ENCODE results near the gene SMC1A.
A peak's percentile ranks its signal among the peaks of the same experiment; 100 is the strongest.

SMC1A gene

DNA sequence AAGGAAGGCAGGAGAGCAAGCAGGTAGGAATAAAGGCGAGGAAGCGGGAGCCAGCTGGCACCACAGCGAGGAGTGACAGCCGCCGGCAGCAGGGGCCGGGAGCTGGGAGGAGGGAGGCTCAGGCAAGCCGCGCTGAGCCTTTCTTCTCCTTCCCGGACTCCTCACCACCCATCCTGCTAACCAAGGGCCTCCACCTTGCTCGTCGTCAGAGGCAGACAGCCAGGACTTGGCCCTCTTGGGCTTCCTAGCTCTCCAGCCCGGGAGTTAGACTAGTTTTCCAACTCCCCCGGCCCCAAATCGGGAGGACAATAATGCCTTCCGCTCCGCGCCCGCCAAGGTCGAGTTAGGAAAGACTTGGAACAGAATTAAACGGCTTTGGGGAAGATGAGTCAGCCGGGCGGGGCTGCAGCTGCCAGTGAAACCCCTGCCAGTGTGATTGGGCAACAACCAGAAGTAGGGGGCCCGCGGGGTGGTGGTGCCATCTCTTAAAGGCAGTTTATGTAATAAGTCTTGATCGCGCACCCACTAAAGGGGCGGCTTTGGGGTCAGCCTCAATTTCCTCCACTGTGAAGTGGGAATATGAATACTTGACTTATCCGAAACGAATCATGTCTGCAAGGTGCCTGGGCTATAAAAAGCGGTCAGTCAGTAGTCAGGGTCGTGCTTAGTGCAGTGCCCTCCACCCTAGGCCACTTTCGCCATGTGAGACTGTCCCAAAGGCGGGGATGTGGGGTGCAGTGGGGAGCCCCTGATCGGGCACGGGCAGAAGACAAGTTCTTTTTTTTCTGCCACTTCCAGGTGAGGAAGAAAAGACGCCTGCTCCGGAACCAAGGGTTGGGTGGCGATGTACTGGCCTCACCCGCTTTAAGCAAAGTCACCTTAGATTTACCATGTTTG, 18.4 kb upstream of the SMC1A start:
- Histone ChIP-seq H3K27ac (ENCODE audit: low read length) (peak overlapping the region; percentile 23), H3K4me1 (ENCODE audit: control insufficient read depth in 1 of 2, insufficient read depth in 2 of 2, low read length in 2 of 2) (peaks cover 0 to 4% of the 10 kb centered on the region in 2 donors), H3K4me3 (ENCODE audit: low read depth in 1 of 2, low read length in 2 of 2) (peak overlapping the region; percentile 59)

DNA sequence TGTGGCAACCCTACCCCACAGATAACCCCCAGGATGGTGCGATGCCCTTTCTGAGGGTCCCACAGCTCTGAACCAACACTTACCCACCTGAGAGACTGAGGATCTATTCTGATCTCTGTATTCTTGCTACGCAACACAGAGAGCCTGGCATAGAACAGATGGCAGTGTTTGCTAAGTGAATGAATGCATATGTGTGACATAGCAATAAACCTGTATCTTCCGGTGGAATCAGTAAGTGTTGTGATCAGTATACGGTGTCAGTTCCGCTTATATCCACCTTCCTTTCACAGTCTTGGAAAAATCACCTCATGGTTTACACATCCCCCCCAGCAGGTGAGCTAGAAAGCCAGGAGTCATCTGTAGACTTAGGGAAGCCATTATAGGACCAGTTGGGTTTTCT, 17.6 kb upstream of the SMC1A start:
- Histone ChIP-seq H3K36me3 (ENCODE audit: control insufficient read depth in 1 of 2, insufficient read depth in 2 of 2, low read length in 2 of 2) (no peaks in the 10 kb centered on the region), H3K27me3 (ENCODE audit: low read depth, low read length) (no peaks in the 10 kb centered on the region), H3K9me3 (ENCODE audit: control insufficient read depth in 1 of 2, low read length in 2 of 2) (no peaks in the 10 kb centered on the region), H3K4me3 (ENCODE audit: low read depth in 1 of 2, low read length in 2 of 2) (peak overlapping the region in 1 of 2 donors; percentile 16), H3K4me1 (ENCODE audit: control insufficient read depth in 1 of 2, insufficient read depth in 2 of 2, low read length in 2 of 2) (peaks cover 0 to 4% of the 10 kb centered on the region in 2 donors), H3K27ac (ENCODE audit: low read length) (peak overlapping the region; percentile 14)

More for the DNA sequence above, 18.4 kb upstream of the SMC1A start:
- H3K27me3 ChIP-seq (ENCODE audit: low read depth, low read length), result no peaks in the 10 kb centered on the region
- no peaks in the 10 kb centered on the region for H3K36me3 ChIP-seq (ENCODE audit: control insufficient read depth in 1 of 2, insufficient read depth in 2 of 2, low read length in 2 of 2)
- H3K9me3 ChIP-seq (ENCODE audit: control insufficient read depth in 1 of 2, low read length in 2 of 2), result no peaks in the 10 kb centered on the region

DNA sequence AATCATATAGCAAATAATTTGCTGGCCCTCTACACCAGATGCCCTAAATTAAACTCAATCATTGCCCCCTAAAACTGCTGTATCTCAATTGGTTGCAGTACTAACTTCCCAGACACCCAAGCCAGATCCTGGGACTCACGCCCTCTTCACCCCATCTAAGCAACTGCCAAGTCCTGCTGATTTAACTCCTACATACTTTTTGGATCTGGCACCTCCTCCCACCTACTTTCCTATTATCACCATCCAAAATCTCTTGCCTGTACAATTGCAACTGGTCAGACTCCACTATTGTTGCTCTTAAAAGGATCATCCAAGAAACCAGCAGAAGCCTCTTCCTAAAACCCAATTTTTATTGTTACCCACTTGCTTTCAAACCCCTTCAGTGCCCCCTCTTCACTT, 16.4 kb upstream of the SMC1A start:
- H3K4me3 ChIP-seq (ENCODE audit: low read depth in 1 of 2, low read length in 2 of 2), result no peak overlapping the region
- H3K27me3 ChIP-seq (ENCODE audit: low read depth, low read length), result no peaks in the 10 kb centered on the region
- H3K27ac ChIP-seq (ENCODE audit: low read length), result no peak overlapping the region
- H3K9me3 ChIP-seq (ENCODE audit: control insufficient read depth in 1 of 2, low read length in 2 of 2), result no peaks in the 10 kb centered on the region
- no peaks in the 10 kb centered on the region for H3K36me3 ChIP-seq (ENCODE audit: control insufficient read depth in 1 of 2, insufficient read depth in 2 of 2, low read length in 2 of 2)
- H3K4me1 ChIP-seq (ENCODE audit: control insufficient read depth in 1 of 2, insufficient read depth in 2 of 2, low read length in 2 of 2), result peaks cover 0 to 8% of the 10 kb centered on the region in 2 donors

DNA sequence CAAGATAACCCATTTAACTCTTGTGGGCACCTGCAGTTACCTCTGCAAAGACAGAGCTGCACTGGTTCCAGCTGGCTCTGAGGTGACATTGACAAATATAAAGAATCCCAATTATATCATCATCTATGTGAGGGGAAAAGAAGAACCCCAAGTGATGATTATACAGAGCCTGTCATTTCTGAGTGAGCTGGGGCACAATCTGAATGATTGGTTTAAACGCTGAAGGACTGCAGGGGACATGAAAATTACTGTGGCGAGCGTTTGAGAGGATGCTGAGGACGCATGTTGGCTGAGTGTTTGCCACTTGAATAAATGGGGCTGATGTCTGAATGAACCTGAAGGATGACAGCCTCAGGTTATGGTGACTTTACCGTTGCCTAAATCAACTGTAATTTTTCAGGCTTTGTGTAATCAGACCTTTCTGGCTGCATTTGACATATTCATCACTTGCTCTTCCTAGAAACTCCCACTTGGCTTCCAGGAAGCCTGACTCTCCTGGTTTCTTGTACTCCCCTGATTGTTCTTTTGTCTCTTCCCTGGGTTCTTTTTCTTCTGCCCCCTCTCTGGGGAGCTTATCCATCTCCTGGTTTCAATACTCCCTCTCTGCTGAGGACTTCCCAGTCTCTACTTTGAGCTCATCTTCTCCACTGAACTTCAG, 15.8 kb upstream of the SMC1A start:
- Histone ChIP-seq H3K4me3 (ENCODE audit: low read depth in 1 of 2, low read length in 2 of 2) (no peak overlapping the region), H3K27me3 (ENCODE audit: low read depth, low read length) (no peaks in the 10 kb centered on the region), H3K36me3 (ENCODE audit: control insufficient read depth in 1 of 2, insufficient read depth in 2 of 2, low read length in 2 of 2) (no peaks in the 10 kb centered on the region), H3K4me1 (ENCODE audit: control insufficient read depth in 1 of 2, insufficient read depth in 2 of 2, low read length in 2 of 2) (peaks cover 0 to 8% of the 10 kb centered on the region in 2 donors), H3K9me3 (ENCODE audit: control insufficient read depth in 1 of 2, low read length in 2 of 2) (no peaks in the 10 kb centered on the region), H3K27ac (ENCODE audit: low read length) (no peak overlapping the region)

DNA sequence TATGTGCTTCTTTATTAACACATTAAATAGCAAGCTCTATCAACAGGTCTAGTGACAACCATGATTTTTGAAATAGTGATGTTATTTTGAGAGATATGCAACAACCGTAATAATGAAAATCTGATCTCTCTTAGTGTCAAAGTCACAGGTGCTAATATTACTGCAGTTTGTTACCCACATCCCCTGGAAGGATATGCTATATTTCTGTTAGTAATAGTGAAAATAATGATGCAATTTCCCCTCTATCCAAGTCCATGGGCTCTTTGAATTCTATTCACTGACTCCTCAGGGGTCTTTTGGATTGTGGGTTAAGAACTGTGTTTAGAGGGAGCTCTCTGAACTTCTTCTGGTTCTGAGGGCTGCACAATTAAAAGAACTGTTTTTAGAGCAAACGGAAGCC, 14.8 kb upstream of the SMC1A start:
- Histone ChIP-seq H3K4me1 (ENCODE audit: control insufficient read depth in 1 of 2, insufficient read depth in 2 of 2, low read length in 2 of 2) (peaks cover 0 to 8% of the 10 kb centered on the region in 2 donors), H3K4me3 (ENCODE audit: low read depth in 1 of 2, low read length in 2 of 2) (no peak overlapping the region), H3K9me3 (ENCODE audit: control insufficient read depth in 1 of 2, low read length in 2 of 2) (no peaks in the 10 kb centered on the region), H3K36me3 (ENCODE audit: control insufficient read depth in 1 of 2, insufficient read depth in 2 of 2, low read length in 2 of 2) (no peaks in the 10 kb centered on the region), H3K27ac (ENCODE audit: low read length) (no peak overlapping the region), H3K27me3 (ENCODE audit: low read depth, low read length) (no peaks in the 10 kb centered on the region)

DNA sequence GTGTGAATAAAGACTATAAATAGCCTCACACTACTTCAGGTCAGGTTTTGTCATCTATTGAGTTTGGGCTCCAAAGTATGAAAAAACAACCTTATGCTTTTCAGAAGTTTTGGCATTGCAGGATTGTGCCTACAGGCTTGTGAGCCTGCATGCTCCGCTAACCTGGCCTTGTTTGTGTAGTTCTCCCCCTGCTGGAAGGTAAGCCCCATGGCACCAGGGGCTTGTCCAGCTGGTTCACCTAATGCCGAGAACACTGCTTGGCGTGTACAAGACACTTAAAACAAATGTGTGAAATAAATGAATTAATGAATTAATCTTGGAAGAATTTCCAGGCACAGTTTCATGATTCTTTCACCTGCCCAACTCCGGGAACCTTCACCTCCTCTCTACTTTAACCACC, 13.5 kb upstream of the SMC1A start:
- Histone ChIP-seq H3K4me3 (ENCODE audit: low read depth in 1 of 2, low read length in 2 of 2) (no peak overlapping the region), H3K36me3 (ENCODE audit: control insufficient read depth in 1 of 2, insufficient read depth in 2 of 2, low read length in 2 of 2) (peaks cover 4 to 6% of the 10 kb centered on the region in 2 donors), H3K27ac (ENCODE audit: low read length) (no peak overlapping the region), H3K4me1 (ENCODE audit: control insufficient read depth in 1 of 2, insufficient read depth in 2 of 2, low read length in 2 of 2) (peaks cover 0 to 6% of the 10 kb centered on the region in 2 donors), H3K9me3 (ENCODE audit: control insufficient read depth in 1 of 2, low read length in 2 of 2) (no peaks in the 10 kb centered on the region), H3K27me3 (ENCODE audit: low read depth, low read length) (no peaks in the 10 kb centered on the region)

DNA sequence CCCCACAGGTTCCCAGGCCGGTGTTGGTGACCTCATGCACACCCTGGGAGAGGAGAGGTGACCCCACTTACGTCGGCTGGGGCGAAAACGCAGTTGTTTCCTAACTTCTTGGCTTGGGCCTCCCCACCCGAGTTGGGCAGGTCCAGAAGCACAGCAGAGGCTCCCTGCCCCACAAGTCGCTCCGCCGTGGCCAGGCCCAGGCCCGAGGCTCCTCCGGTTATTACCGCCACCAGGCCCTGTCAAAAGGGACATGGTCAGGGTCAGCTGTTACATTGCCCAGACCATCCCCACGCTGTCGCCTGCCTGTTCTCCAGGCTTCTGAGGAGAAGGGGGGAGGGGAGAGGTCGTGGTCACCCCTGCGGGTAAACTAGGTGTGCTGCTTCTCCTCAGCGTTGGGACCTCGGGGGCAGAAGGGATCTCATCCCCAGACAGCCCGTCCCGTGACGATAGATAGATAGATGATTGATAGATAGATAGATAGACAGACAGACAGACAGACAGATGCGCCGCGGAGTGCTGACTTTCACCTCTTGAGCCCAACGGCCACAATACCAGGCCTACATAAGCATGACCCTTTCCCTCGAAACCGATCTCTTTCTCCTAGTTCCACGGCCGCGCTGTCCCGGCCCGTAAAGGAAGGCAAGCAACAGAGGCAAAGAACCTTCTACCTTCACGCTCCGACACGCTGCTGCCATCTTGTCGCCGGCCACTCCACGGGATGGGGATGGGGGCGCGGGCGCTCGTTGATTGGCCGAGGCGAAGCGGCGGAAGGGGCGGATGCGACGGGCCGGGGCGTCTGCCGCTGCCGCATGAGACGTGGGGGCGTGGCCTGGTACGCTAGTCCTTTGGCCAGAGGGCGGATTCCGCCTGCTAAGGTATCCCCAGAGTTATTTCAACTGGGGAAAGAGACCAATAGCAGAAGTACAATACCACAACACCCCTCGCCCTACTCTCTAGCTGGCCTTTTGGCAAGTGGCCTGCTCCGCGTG, 11.5 kb upstream of the SMC1A start, which contains the start of gene HSD17B10:
HSD17B10 (minus strand) TSS at position 720 of the 989 bp plus-strand sequence; CDS start at position 695, 25 bp downstream.
- peak within 1 kb of the TSS; percentile 74 to 81 for H3K4me3 ChIP-seq (ENCODE audit: low read depth in 1 of 2, low read length in 2 of 2)
- no peaks in the 10 kb centered on the region for H3K27me3 ChIP-seq (ENCODE audit: low read depth, low read length)
- peaks cover 4 to 26% of the 10 kb centered on the region in 2 donors for H3K36me3 ChIP-seq (ENCODE audit: control insufficient read depth in 1 of 2, insufficient read depth in 2 of 2, low read length in 2 of 2)
- H3K9me3 ChIP-seq (ENCODE audit: control insufficient read depth in 1 of 2, low read length in 2 of 2), result no peaks in the 10 kb centered on the region
- peaks cover 0 to 4% of the 10 kb centered on the region in 2 donors for H3K4me1 ChIP-seq (ENCODE audit: control insufficient read depth in 1 of 2, insufficient read depth in 2 of 2, low read length in 2 of 2)
- H3K27ac ChIP-seq (ENCODE audit: low read length), result peak within 1 kb of the TSS; percentile 58

DNA sequence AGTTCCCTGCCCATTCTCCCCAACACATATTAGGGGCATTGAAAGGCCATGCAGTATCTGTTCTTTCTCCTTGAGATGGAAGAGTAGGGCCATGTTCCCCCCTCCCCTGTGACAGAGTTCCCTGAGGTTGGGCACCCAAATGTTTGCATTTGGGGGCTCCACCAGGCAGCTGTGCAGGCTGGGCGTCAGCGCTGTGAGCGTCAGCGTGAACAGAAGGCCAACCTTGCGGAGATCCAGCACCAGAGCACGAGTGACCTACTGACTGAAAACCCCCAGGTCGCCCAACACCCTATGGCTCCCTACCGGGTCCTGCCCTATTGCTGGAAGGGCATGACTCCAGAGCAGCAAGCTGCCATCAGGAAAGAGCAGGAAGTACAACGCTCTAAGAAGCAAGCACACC, 7.8 kb upstream of the SMC1A start:
- Histone ChIP-seq H3K4me3 (ENCODE audit: low read depth in 1 of 2, low read length in 2 of 2) (no peak overlapping the region), H3K27me3 (ENCODE audit: low read depth, low read length) (no peaks in the 10 kb centered on the region), H3K36me3 (ENCODE audit: control insufficient read depth in 1 of 2, insufficient read depth in 2 of 2, low read length in 2 of 2) (peaks cover 4 to 30% of the 10 kb centered on the region in 2 donors), H3K9me3 (ENCODE audit: control insufficient read depth in 1 of 2, low read length in 2 of 2) (no peaks in the 10 kb centered on the region), H3K27ac (ENCODE audit: low read length) (no peak overlapping the region), H3K4me1 (ENCODE audit: control insufficient read depth in 1 of 2, insufficient read depth in 2 of 2, low read length in 2 of 2) (peaks cover 0 to 4% of the 10 kb centered on the region in 2 donors)

DNA sequence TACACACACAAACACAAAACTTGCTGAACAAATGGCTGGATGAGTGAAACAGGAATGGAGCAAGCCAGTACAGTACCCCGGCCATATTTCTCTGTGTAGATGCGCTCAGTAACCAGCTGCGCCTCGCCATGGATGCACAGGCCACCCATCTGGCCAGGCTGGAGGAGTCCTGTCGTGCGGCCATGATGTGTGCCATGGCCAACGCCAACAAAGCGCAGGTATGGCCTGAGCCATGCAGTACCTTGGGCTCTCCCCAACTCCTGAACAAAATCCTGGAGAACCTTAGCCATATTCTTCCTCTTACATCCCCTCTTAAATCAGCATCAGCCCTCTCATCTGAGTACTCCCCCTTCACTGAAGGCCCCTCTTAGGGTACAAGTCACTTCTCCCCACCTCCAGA, 7.3 kb upstream of the SMC1A start:
- no peaks in the 10 kb centered on the region for H3K27me3 ChIP-seq (ENCODE audit: low read depth, low read length)
- H3K36me3 ChIP-seq (ENCODE audit: control insufficient read depth in 1 of 2, insufficient read depth in 2 of 2, low read length in 2 of 2), result peaks cover 4 to 30% of the 10 kb centered on the region in 2 donors
- no peak overlapping the region for H3K4me3 ChIP-seq (ENCODE audit: low read depth in 1 of 2, low read length in 2 of 2)
- H3K9me3 ChIP-seq (ENCODE audit: control insufficient read depth in 1 of 2, low read length in 2 of 2), result no peaks in the 10 kb centered on the region
- H3K27ac ChIP-seq (ENCODE audit: low read length), result no peak overlapping the region
- H3K4me1 ChIP-seq (ENCODE audit: control insufficient read depth in 1 of 2, insufficient read depth in 2 of 2, low read length in 2 of 2), result peaks cover 0 to 2% of the 10 kb centered on the region in 2 donors

DNA sequence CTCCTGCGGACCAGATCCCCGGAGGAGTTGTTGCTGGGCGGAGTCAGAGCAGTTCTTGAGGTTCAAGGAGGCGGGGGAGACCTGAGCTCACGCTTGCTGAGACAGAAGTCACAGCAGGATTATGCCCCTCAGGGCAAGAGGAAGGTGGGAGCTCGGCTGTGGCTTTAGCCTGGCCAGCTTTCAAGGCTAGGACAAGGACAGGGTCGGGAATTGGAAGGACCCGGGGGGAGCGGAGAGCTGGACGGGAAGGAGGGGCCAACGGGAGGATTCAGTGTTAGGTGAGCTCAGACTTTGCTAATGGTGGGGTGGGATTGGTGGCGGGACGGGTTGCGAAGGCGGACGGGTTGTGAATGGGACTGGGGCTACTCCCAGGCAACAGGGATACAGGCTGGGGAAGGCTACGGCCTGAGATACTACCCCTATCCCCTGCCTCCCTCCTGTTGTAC, 430 bp upstream of the SMC1A start, which contains the start of gene RIBC1:
RIBC1 (plus strand) TSS at position 13 of the 446 bp plus-strand sequence. CDS start 3,404 bp downstream, outside the sequence.
- no peaks in the 10 kb centered on the region for H3K27me3 ChIP-seq (ENCODE audit: low read depth, low read length)
- H3K4me3 ChIP-seq (ENCODE audit: low read depth in 1 of 2, low read length in 2 of 2), result peak within 1 kb of the TSS; percentile 63 to 64
- H3K36me3 ChIP-seq (ENCODE audit: control insufficient read depth in 1 of 2, insufficient read depth in 2 of 2, low read length in 2 of 2), result no peaks in the 10 kb centered on the region
- no peaks in the 10 kb centered on the region for H3K9me3 ChIP-seq (ENCODE audit: control insufficient read depth in 1 of 2, low read length in 2 of 2)
- H3K4me1 ChIP-seq (ENCODE audit: control insufficient read depth in 1 of 2, insufficient read depth in 2 of 2, low read length in 2 of 2), result peaks cover 0 to 14% of the 10 kb centered on the region in 2 donors
- peak within 1 kb of the TSS; percentile 83 for H3K27ac ChIP-seq (ENCODE audit: low read length)

All from muscle layer of duodenum (tissue), 2 donors.